ENCODE measurements around the gene PSME2.
A peak's percentile ranks its signal among the peaks of the same experiment; 100 is the strongest.
"Not testable (repeated sequence)": the region's sequence is repeated elsewhere in the genome, so short reads cannot be mapped to it uniquely, and the experiment has no call there.

Gene PSME2

DNA sequence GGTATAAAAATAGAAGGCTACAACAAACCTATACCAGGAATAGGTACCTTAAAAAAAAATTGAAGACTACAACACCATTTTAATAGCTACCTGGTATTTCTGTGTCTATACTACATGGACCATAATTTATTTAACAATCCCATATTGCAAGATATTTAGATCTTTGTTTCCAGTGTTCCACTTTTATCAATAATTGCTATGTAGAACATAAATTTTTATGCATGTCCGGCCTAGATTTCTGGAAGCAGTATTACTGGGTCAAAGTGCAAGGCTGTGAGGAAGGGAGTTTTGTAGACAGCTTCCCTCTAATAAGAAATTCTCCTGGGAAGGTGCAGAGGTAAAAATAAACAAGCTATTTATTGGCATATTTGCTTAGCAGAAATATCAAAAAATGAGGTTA, 35.9 kb downstream of the PSME2 start:
- no peak for DNase-seq

DNA sequence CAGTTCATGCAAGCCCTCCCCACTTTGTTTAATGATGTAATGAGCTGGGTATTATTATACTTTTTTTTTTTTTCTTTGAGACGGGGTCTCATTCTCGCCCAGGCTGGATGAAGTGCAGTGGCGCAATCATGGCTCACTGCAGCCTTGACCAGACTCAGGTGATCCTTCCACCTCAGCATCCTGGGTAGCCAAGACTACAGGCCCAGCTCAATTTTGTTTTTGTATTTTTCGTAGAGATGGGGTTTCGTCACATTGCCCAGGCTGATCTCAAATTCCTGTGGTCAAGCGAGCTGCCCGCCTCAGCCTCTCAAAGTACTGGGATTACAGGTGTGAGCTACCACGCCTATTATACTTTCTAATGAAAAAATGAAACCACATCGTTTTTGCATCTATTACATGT, 36.4 kb downstream of the PSME2 start:
- DNase-seq: no peak

DNA sequence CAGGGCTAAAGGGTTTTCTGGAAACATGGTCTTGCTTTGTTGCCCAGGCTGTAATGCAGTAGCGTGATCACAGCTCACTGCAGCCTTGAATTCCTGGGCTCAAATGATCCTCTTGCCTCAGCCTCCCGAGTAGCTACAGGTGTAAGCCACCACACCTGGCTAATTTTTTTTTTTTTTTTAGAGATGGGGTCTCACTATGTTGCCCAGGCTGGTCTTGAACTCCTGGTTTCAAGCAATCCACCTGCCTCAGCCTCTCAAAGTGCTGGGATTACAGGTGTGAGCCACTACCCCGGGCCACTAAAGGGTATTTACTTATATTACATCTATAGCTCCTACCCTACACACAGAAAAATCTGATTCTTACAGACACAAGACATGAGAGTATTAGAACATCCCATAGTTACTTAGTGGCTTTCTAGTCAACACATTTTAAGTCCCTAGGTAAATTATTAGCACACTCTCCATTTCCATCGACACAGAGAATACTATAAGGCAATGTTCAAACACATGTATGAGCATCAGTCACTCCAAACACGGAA, 38.0 kb downstream of the PSME2 start:
- DNase-seq: no peak

DNA sequence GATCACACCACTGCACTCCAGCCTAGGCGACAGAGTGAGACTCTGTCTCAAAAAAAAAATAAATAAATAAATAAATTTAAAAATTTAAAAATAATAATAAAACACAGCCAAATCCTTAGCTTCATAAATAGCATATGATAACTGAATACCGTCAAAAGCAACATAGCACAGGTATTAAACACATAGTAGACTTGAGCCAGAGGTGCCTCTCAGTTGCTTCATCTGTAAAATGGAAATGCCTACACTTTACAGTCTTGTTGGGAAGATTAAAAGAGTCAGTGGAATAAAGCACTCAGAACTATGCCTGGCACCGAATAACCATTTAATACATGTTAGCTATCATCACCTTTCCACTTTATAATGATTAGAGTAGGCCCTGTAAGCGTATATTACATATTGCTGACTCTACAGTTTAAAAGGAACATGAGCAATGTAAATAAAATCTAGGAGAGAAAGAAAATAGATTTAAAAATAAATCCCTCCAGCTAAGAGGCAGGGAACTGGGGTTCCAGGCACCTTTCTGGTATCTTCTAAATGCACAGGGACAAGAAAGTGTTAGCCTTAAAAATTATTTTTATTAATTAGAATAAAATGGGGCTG, 39.6 kb downstream of the PSME2 start:
- no peak for DNase-seq

DNA sequence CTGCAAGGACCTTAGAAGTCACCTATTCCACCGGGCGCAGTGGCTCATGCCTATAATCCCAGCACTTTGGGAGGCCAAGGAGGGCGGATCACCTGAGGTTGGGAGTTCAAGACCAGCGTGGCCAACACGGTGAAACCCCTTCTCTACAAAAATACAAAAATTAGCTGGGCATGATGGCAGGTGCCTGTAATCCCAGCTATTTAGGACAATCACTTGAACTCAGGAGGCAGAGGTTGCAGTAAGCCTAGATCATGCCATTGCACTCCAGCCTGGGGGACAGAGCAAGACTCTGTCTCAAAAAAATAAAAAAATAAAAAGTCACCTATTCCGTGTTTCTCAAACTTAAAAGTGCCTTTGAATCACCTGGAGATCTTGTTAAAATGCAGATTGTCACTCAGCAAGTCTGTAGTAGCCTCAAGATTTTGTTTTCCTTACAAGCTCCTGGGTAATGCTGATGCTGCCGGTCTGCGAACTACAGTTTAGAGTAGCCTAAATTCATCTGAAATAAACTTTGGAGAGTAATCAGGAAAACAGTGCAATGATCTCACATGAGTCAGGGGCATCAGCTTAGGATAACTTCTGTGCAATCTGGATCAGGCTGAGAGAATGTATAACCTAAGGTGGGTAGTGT, 40.7 kb downstream of the PSME2 start:
- DNase-seq: not testable (repeated sequence)

DNA sequence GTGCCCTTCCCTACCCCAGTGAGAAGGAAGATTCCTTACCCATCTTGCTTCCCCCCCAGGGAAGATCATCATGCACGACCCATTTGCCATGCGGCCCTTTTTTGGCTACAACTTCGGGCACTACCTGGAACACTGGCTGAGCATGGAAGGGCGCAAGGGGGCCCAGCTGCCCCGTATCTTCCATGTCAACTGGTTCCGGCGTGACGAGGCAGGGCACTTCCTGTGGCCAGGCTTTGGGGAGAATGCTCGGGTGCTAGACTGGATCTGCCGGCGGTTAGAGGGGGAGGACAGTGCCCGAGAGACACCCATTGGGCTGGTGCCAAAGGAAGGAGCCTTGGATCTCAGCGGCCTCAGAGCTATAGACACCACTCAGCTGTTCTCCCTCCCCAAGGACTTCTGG, 43.0 kb downstream of the PSME2 start:
- no peak for DNase-seq

DNA sequence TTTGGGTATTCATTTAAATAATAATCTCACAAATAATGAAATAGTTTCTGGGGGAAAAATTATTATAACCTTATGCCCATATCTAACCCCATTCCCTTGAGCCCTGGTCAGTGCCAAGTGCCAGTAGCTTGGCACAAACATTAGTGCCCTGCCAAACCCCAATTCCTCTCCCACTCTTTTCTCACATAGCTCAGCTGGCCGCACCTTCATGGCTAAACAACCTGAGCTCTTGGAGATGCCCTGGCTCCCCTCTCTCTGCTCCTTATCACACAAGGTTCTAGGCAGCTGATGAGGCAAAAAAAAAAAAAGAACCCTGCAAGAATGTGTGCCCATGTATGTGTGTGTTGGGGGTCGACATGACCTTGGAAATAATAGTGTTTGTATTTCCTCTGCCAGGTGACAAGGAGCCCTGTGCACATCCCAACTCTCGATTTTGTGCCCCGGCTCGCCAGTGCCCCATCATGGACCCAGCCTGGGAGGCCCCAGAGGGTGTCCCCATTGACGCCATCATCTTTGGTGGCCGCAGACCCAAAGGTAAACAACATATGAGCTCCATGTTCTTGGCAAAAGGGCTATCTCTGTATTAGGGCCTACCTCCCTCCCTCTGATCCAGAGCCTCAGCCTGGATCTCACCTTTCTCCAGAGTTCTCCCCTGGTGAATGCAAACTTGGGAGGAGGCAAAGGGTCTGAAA, 43.9 kb downstream of the PSME2 start:
- DNase-seq: no peak

DNA sequence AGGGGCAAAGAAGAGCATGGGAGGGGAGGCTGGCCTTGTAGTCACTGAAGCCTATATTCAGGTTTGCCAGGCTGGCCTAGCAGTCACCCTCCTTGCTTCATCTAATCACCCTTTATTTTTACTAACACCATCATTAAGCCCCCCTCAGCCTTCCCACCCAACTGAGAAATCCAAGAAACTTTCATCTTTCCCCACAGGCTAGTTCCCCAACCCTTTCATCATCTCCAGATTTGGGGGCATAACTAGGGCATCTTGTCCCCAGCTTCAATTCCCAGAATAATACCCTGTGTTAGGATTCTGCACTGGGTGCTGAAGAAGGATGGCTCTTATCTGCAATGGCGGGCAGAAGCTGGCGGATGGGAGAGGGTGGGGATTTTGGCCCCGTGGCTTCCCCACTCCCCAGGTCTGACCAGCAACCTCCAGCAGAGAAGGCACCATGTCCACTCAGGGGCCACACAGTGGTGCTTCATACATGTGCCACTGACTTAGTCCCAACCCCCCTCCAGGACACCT, 45.4 kb downstream of the PSME2 start:
- no peak for DNase-seq

DNA sequence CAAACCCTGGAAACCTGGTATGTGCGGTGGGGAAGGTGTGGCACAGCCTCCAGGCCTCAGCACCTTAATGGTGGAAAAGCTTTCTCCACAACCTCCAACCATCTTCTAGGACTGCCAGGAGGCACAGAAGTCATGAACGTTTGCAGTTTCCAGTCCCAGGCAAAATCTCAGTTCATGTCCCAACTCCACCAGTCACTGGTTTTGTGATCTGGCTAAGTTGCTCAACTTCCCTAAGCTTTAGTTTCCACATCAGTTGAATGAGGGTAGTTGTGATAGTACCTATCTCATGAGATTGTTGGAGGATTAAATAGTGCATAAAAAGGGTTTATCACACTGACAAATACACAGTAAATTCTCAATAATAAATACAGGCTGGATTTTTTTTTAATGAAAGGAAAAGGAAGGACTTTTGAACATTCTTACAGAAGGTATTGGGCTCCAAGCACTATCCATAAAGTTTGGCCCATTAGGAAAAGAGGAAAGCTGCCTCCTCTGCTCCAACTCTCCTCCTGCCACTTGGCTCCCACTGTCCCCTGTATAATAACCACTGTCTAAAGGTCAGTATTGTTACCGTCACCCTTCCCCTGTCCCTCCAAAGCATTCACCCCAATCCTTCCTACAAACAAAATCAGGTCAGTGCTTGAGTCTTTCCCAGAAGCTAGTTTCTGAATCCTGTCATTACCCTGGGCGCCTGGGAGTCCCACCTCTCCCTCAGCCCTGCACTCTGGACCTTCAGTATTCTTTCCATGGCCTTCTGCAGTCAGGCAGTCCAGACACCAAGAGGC, 46.0 kb downstream of the PSME2 start:
- DNase-seq: no peak

DNA sequence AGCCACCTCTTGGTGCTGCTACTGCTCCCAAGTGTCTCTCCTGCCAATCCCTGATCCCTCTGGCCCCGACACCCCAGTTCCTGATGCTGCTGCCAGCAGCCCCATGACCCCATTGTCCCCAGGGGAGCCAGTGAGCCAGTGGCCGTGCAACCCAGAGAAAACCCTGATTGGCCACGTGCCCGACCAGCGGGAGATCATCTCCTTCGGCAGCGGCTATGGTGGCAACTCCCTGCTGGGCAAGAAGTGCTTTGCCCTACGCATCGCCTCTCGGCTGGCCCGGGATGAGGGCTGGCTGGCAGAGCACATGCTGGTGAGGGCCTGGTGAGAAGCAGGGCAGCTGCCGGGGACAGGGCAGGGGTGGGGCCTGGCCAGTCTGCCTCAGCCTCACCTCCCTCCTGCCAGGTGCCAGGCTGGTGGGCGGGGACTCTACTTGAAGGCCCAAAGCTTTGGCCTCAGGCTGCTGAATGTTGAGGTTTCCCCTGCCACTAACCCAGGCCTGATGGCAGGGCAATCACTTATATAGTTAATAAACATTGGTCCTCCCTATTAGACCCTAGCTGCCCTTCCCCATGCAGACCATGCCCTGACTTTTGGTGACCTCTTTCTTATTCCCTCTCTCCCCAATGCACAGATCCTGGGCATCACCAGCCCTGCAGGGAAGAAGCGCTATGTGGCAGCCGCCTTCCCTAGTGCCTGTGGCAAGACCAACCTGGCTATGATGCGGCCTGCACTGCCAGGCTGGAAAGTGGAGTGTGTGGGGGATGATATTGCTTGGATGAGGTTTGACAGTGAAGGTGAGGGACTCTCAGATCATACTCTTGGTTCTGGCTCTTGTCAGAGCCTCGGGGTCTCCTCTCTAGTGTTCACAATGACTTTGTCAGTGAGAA, 47.2 kb downstream of the PSME2 start:
- no peak for DNase-seq

DNA sequence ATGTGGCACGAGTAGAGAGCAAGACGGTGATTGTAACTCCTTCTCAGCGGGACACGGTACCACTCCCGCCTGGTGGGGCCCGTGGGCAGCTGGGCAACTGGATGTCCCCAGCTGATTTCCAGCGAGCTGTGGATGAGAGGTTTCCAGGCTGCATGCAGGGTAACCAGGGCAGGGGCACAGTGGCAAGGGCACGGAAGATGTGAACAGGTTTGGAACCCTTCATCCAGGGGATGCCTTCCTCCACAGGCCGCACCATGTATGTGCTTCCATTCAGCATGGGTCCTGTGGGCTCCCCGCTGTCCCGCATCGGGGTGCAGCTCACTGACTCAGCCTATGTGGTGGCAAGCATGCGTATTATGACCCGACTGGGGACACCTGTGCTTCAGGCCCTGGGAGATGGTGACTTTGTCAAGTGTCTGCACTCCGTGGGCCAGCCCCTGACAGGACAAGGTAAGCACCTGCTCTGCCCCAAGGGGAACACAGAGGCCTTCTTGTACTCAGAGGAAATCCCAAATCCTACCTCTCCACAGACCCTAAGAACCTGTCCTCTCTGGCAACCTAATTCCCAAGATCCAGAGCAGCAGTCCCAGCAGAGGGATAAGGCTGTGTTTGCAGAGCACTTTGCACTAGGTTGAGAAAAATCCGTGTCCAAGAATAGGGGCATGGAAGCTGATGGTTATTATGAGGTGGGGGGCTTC, 48.0 kb downstream of the PSME2 start:
- DNase-seq: no peak

DNA sequence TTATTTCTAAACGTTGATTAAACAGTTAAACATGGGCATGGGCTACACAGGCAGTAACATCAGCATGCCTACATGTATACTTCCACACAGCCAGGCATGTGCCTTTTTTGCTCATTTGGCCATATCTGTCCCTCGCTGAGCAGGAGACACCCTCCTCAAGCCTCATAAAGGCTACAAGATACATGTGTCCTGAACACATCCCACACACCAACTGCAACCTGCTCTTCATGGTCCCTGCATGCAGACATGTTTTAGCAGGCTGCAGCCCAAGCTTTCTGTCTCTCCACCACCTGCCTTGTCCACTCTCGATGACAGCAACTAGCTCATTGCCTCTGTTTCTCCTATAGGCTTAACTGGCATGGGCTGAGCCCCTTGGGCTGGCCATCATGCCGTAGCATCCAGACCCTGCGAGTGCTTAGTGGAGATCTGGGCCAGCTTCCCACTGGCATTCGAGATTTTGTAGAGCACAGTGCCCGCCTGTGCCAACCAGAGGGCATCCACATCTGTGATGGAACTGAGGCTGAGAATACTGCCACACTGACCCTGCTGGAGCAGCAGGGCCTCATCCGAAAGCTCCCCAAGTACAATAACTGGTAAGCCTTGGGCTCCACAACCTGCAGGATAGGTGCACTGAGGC, 49.7 kb downstream of the PSME2 start:
- no peak for DNase-seq

DNA sequence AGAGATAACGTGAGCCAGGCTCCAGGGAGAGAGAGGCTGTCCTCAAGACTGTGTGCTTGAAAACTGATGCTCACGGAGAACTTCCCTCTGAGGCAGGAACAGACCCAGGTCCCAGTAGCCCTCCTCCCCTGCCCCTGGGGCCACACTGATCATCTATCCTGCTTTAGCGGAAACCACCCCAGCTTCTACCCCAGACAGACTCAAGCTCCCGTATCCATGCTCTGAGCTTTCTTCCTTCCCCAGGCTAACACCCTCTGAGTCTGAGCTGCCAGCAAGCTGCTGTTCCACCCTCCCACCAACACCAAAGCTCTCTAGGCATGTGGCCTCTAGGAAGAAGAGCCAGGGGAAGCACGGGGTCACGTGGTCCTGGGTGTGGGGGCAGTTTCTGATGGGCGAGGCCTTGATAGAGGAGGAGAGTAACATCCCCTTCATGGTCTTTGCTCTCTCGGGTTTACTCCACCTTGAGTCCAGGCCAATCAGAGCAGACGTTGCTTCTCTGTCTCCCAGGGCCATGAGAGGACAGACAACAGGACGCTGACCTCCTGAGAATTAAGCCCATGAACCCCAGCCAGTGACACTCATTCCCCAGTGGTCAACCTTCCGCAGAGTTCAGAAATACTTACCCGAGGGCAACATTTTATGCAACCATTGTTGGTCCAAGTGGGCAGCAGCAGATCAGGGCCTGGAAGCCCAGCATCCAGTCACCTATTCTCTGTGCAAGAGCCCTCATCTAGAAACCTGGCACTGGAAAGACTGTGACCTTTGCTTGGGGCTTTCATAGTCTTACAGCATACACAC, 50.9 kb downstream of the PSME2 start:
- DNase-seq: peak; percentile 27

DNA sequence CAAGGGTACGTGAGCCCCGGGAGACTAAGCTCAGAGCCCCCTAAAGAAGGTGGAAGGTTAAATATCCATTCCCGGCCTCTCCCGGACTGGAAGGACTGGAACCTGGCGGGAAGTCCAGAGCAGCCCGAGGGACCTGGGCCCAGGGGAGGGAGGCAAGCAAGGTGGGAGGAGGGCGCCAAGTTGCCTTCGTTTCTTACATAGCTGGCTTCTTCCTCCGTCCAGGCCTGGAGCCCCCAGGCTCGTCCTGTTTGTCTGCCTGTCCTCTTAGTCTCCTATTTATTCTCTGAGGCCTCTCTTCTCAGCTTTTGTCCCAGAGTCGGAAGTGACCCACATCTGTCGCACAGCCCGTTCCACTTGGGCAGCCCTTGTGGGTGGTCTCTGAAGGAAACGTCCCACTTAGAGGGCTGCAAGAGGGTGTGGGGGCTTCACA, 51.6 kb downstream of the PSME2 start:
- peak; percentile 26 for DNase-seq

DNA sequence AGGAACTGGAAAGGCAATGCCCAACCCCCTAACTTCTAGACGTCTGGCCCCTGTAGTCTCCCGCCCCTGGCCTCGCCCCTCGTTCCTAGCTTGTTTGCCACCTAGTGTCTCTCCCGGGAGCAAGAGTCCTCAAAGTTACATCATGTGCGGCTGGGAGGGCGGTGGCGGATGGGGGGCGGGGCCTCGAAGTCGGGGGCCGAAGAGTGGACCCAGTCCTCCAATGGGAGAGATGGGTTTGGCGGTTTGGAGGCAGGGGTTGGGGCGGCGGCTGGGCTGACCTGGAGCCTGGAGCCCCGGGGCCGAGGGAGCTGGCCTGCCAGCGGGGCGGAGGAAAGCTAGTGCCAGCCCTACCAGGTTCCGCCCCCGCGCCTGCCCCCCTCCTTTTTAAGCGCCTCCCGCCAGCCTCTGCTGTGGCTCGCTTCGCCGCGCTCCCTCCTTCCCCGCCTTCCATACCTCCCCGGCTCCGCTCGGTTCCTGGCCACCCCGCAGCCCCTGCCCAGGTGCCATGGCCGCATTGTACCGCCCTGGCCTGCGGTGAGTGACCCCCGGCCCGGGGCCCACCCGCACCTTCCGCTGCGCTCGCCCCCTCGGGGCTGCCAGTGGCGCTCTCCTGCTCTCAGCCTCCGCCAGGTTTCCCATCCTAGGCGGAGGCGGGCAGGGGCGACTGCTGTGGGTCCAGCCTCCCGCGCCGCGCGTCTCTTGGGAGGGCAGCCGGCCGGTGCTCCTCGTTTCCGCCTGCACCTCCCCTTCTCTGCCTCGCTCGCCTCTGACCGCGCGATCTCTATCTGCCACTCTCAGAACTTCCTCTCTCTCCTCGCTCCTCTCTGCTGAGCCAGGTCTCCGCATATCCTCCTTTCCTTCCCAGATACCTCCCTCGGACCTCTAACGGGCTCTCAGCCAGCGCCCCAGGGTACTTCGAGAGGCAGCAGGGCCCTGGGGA, 52.2 kb downstream of the PSME2 start, which contains the start of gene PCK2:
TSS of gene PCK2 (plus strand) at position 411 of the 940 bp plus-strand sequence. CDS start at position 506, 95 bp downstream.
- peak; percentile 78 for DNase-seq
